CD4-positive, alpha-beta T cell (primary cell): ENCODE data around the gene HECW1. TPM values are rescaled to one million over a fixed set of nuclear protein-coding genes. Genes with fewer than 3 reads are reported as not detected.

ENCODE experiments used
- ATAC-seq: fragments of 200-7000 bp; cut with Tn5 transposase; one replicate; pipeline ENCODE4 v1.10.0; 2022; ENCODE audit warnings: mild to moderate bottlenecking; ENCODE audit not compliant: poor library complexity
- CTCF ChIA-PET: fragments of 350-600 bp; sonication (Branson Sonifier 250); formaldehyde crosslinking; loops from one replicate; lab custom pipeline; 2021; ENCODE audit warnings: antibody characterized with exemption, inconsistent platforms; lab: Charles Lee
- POLR2A ChIA-PET: fragments of 350-600 bp; sonication (Branson Sonifier 250); formaldehyde crosslinking; loops from one replicate; lab custom pipeline; 2021; ENCODE audit warnings: antibody characterized with exemption, inconsistent platforms; lab: Charles Lee
- DNase-seq, 14 experiments: peaks; one replicate each; pipeline ENCODE4 v3.0.0-alpha.2; 2013 to 2020; ENCODE audit warnings: mixed read lengths in 2 of 14
- H3K27ac ChIP-seq, 2 donors: one replicate each; pipeline versions ENCODE4 v1.5.1 to v1.7.0; 2013; ENCODE audit warnings: low read length in 2 of 2, low read depth in 1 of 2, mild to moderate bottlenecking in 1 of 2
- H3K27me3 ChIP-seq, 2 experiments: 1 replicate in 1 of 2; 2 replicates in 1 of 2; pipeline versions ENCODE4 v1.6.1 to v1.7.0; 2013; ENCODE audit warnings: low read length in 2 of 2, control low read depth in 1 of 2, mild to moderate bottlenecking in 1 of 2, moderate library complexity in 1 of 2; ENCODE audit not compliant: insufficient read depth in 2 of 2, control insufficient read depth in 1 of 2
- H3K36me3 ChIP-seq: one replicate; pipeline ENCODE4 v1.6.1; 2013; ENCODE audit warnings: low read length, control low read depth; ENCODE audit not compliant: insufficient read depth
- H3K4me1 ChIP-seq: one replicate; pipeline ENCODE4 v1.6.1; 2013; ENCODE audit warnings: low read length, control low read depth; ENCODE audit not compliant: insufficient read depth
- H3K4me3 ChIP-seq: one replicate; pipeline ENCODE4 v1.5.1; 2013; ENCODE audit warnings: mild to moderate bottlenecking, low read length, moderate library complexity
- H3K9me3 ChIP-seq, 2 experiments: 1 replicate in 1 of 2; 2 replicates in 1 of 2; pipeline versions ENCODE4 v1.6.1 to v1.7.0; 2013; ENCODE audit warnings: low read length in 2 of 2, mild to moderate bottlenecking in 2 of 2, control low read depth in 1 of 2, moderate library complexity in 1 of 2; ENCODE audit not compliant: control insufficient read depth in 1 of 2, insufficient read depth in 1 of 2
- H3K27ac Mint-ChIP-seq: one replicate; pipeline ENCODE4 v1.8.0; 2020; ENCODE audit warnings: mixed read lengths
- H3K27me3 Mint-ChIP-seq: one replicate; pipeline ENCODE4 v1.8.0; 2021; ENCODE audit warnings: mixed read lengths
- H3K36me3 Mint-ChIP-seq: one replicate; pipeline ENCODE4 v1.8.0; 2021; ENCODE audit warnings: low read depth, mixed read lengths
- H3K4me1 Mint-ChIP-seq: one replicate; pipeline ENCODE4 v1.8.0; 2021; ENCODE audit warnings: low read depth, mixed read lengths
- H3K4me3 Mint-ChIP-seq: one replicate; pipeline ENCODE4 v1.8.0; 2020; ENCODE audit warnings: mild to moderate bottlenecking, mixed read lengths
- H3K9me3 Mint-ChIP-seq: one replicate; pipeline ENCODE4 v1.8.0; 2020; ENCODE audit warnings: mixed read lengths
- intact Hi-C, 2 experiments: fragments of 100-400 bp; cut with DNase I in 1 of 2; cut with micrococcal nuclease in 1 of 2; formaldehyde crosslinking; loops; one replicate each; pipeline versions ENCODE4 v1.15.1 to v1.9.0; 2023 to 2025; cut with DNase I, micrococcal nuclease
- total RNA-seq, 174 experiments: library from RNA in 2 of 174; stranded (reverse) in 2 of 174; gene quantifications; one replicate each; pipeline ENCODE4 v1.2.3 and lab custom pipeline; 2021 to 2026
- TF ChIP-seq, protein P1 (sequence below): fragments of 200-600 bp; IDR thresholded peaks from one replicate; pipeline ENCODE4 v1.8.0; 2022; ENCODE audit warnings: antibody characterized with exemption, mild to moderate bottlenecking

The HECW1 gene
- total RNA-seq, 2 experiments from 2014 or later, result not detected

DNA sequence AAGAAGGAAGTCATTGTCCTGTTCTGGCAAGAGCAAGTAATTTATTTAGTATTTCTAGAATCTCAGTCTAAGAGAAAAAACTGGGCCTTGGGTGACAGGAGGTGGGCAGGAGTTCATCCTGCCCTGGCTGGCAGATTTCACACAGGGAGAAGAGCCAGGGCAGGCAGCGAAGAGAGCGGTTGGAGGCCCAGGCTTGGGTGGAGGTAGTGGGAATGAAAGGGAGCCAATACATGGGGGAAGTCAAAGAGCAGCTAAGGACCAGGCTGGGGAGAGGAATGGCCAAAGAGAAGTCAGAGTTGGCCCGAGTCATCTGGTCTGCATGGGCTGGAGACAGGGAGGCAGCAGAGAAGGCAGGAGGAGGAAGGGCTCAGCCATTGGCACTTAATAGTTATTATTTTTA, 51.4 kb downstream of the HECW1 start:
- Mint-ChIP-seq H3K36me3 (no peaks in the 10 kb centered on the region), H3K27ac (no peak overlapping the region), H3K4me1 (no peaks in the 10 kb centered on the region), H3K9me3 (no peaks in the 10 kb centered on the region), H3K27me3 (peaks cover 20% of the 10 kb centered on the region), H3K4me3 (no peak overlapping the region)
- H3K27ac ChIP-seq, result no peak overlapping the region
- H3K4me3 ChIP-seq, result no peak overlapping the region
- H3K9me3 ChIP-seq, result no peaks in the 10 kb centered on the region
- H3K27me3 ChIP-seq, result peaks cover 0 to 7% of the 10 kb centered on the region in 2 experiments
- ChIA-PET CTCF (no interaction called here), POLR2A (no interaction called here)
- no peak for ATAC-seq
- TF ChIP-seq, protein P1, sequence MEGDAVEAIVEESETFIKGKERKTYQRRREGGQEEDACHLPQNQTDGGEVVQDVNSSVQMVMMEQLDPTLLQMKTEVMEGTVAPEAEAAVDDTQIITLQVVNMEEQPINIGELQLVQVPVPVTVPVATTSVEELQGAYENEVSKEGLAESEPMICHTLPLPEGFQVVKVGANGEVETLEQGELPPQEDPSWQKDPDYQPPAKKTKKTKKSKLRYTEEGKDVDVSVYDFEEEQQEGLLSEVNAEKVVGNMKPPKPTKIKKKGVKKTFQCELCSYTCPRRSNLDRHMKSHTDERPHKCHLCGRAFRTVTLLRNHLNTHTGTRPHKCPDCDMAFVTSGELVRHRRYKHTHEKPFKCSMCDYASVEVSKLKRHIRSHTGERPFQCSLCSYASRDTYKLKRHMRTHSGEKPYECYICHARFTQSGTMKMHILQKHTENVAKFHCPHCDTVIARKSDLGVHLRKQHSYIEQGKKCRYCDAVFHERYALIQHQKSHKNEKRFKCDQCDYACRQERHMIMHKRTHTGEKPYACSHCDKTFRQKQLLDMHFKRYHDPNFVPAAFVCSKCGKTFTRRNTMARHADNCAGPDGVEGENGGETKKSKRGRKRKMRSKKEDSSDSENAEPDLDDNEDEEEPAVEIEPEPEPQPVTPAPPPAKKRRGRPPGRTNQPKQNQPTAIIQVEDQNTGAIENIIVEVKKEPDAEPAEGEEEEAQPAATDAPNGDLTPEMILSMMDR, result no peak
- H3K36me3 ChIP-seq, result no peaks in the 10 kb centered on the region
- intact Hi-C loops, result no loop called here
- DNase-seq, result no peak
- H3K4me1 ChIP-seq, result no peaks in the 10 kb centered on the region

DNA sequence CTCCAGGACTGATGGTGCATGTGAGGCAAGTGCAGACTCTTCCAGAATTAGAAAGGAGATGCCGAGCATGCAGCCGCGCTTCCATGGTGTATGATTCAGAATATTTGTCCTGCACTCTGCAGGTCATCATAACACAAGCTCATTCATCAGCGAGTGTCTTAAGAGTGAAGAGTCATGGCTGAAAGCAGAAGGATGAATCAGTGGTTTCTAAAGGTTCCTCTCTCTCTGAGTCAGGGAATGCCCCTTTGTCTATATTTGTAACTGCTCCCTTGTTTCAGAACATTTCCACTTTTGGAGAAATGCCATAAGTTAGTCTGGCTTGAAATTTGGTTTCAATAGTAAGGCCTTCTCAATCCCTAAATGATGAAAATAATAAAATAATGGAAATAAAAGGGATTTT, 52.3 kb downstream of the HECW1 start:
- Mint-ChIP-seq H3K9me3 (no peaks in the 10 kb centered on the region), H3K4me1 (no peaks in the 10 kb centered on the region), H3K27ac (no peak overlapping the region), H3K27me3 (peaks cover 23% of the 10 kb centered on the region), H3K36me3 (no peaks in the 10 kb centered on the region), H3K4me3 (no peak overlapping the region)
- no peak for ATAC-seq
- H3K27ac ChIP-seq, result no peak overlapping the region
- H3K4me1 ChIP-seq, result no peaks in the 10 kb centered on the region
- CTCF ChIA-PET, result no interaction called here
- peaks cover 3 to 7% of the 10 kb centered on the region in 2 experiments for H3K27me3 ChIP-seq
- POLR2A ChIA-PET, result no interaction called here
- no peaks in the 10 kb centered on the region for H3K36me3 ChIP-seq
- peak in 3 of 14 experiments; percentile 4 to 53 (median 41) for DNase-seq
- intact Hi-C loops, result no loop called here
- TF ChIP-seq, protein P1, result no peak
- H3K4me3 ChIP-seq, result no peak overlapping the region
- no peaks in the 10 kb centered on the region for H3K9me3 ChIP-seq

DNA sequence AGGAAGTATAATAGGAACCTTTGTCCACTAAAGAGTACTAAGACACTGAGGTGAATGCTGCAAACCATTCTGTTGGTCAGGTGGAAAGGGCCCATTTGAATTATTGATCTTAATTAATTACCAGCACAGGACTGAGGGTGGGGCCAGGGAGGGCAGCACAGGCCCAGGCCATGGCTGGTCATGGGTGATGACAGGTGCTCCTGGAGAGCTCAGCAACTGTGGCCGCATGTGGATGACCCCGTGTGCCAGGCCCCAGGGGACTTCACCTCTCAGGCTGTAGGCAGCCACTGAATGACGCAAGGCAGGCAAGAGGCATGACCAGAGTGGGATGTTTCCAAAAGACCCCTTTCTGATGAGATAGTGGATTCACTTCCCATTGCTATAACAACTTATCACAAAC, 54.2 kb downstream of the HECW1 start:
- CTCF ChIA-PET, result no interaction called here
- Mint-ChIP-seq H3K27me3 (peaks cover 23% of the 10 kb centered on the region), H3K4me3 (no peak overlapping the region), H3K9me3 (no peaks in the 10 kb centered on the region), H3K36me3 (no peaks in the 10 kb centered on the region), H3K4me1 (no peaks in the 10 kb centered on the region), H3K27ac (no peak overlapping the region)
- intact Hi-C loops, result no loop called here
- ATAC-seq (no peak), DNase-seq (no peak)
- H3K27me3 ChIP-seq, result peaks cover 3 to 7% of the 10 kb centered on the region in 2 experiments
- no peaks in the 10 kb centered on the region for H3K36me3 ChIP-seq
- TF ChIP-seq, protein P1, result no peak
- H3K9me3 ChIP-seq, result no peaks in the 10 kb centered on the region
- POLR2A ChIA-PET, result no interaction called here
- no peak overlapping the region for H3K4me3 ChIP-seq
- H3K4me1 ChIP-seq, result no peaks in the 10 kb centered on the region
- H3K27ac ChIP-seq, result no peak overlapping the region
